Measurements from ENCODE around the gene TMEM248. TPM values are rescaled to one million over a fixed set of nuclear protein-coding genes. Genes with fewer than 3 reads are reported as not detected.
A peak's percentile ranks its signal among the peaks of the same experiment; 100 is the strongest.

TMEM248 gene
- 110 and 138 TPM in 2 replicates for total RNA-seq (2013; cell fraction: nucleolus; rRNA removed)
- 60.8 and 63.7 TPM in 2 replicates for total RNA-seq (2014; rRNA removed)
- total RNA-seq (2014; rRNA removed; fragmentation: Illumina TruSeq; extraction: Trizol), result 43.5 and 45.3 TPM in 2 replicates
- 70.0 and 74.3 TPM in 2 replicates for total RNA-seq (2021)
- polyA plus RNA-seq (2011; ENCODE audit: low read depth), result 23.8 TPM
- polyA plus RNA-seq (2011; rRNA removed), result 49.8 and 93.5 TPM in 2 replicates
- polyA plus RNA-seq (2011; cell fraction: cytosol; rRNA removed), result 136 and 180 TPM in 2 replicates
- polyA plus RNA-seq (2011; cell fraction: nucleus; rRNA removed), result 97.3 and 107 TPM in 2 replicates
- 39.5 and 41.8 TPM in 2 replicates for polyA plus RNA-seq (2012)
- polyA plus RNA-seq (2014; fragmentation: Illumina TruSeq; extraction: Trizol), result 39.0 and 81.5 TPM in 2 replicates
- 10 to 100 TPM in 1 of 2 experiments, 1 to 10 TPM in 1; 6.3 to 10.5 TPM for polyA plus RNA-seq (2014; fragmentation: Nextera tagmentation; extraction: Ambion mirVana)
- polyA plus RNA-seq (2014; rRNA removed), result 58.4 and 69.0 TPM in 2 replicates
- 10 to 100 TPM; 17.4 to 84.9 TPM for polyA plus RNA-seq (2016; fragmentation: Nextera tagmentation; extraction: Ambion mirVana)
- polyA minus RNA-seq (2011; rRNA and poly(A)+ RNA removed), result 157 TPM in 2 replicates
- polyA minus RNA-seq (2011; cell fraction: cytosol; rRNA and poly(A)+ RNA removed), result 40.6 and 52.5 TPM in 2 replicates
- 20.9 and 30.4 TPM in 2 replicates for polyA minus RNA-seq (2011; cell fraction: nucleus; rRNA and poly(A)+ RNA removed)
- percentile 87 among the genes with signal in this experiment for Bru-seq, nascent RNA
- BruChase-seq, experiment 1, labeled RNA remaining after a 6-hour chase, result percentile 95 among the genes with signal in this experiment
- percentile 92 among the genes with signal in this experiment for BruChase-seq, experiment 2, labeled RNA remaining after a 2-hour chase
- long read RNA-seq, experiment 1, full-length matches to known transcripts, result 20 of 28 reads
- long read RNA-seq, experiment 1, partial matches to known transcripts, result 3 of 28 reads
- long read RNA-seq, experiment 1, other reads (novel, unspliced or antisense), result 5 of 28 reads
- long read RNA-seq, experiment 2, partial matches to known transcripts, result 33 of 40 reads
- long read RNA-seq, experiment 2, other reads (novel, unspliced or antisense), result 7 of 40 reads

GRCh38 chr7:66920769-66921395, at the start of gene TMEM248:
TMEM248 (plus strand) TSS chr7:66921225; CDS start chr7:66941866, 20,641 bp downstream.
- peak within 1 kb of the TSS; percentile 99 for H2AFZ ChIP-seq (ENCODE audit: control insufficient read depth, low read depth, low read length)
- TSS peak; percentile 92 for BruUV-seq (replicated peaks)
- POLR2A ChIA-PET, result interaction anchor here (0.6 to 0.7 kb wide), 3 partner anchors 9 to 309 kb away, joined by 3 to 5 read pairs (median 3); partner anchors contain the start of gene SBDS
- peak within 1 kb of the TSS; percentile 96 for H3K4me2 ChIP-seq (ENCODE audit: control insufficient read depth, insufficient read depth)
- SMC1A ChIA-PET (ENCODE audit: uncharacterized antibody, unreplicated experiment), result interaction anchor here (0.7 to 1.2 kb wide), 4 partner anchors 22 to 180 kb away, joined by 3 to 5 read pairs (median 4); partner anchors contain the start of gene SBDS
- H4K20me1 ChIP-seq (ENCODE audit: control insufficient read depth, insufficient read depth), result no peaks in the 10 kb centered on the region
- RAD21 ChIA-PET (ENCODE audit: unreplicated experiment), result interaction anchor here (0.5 to 0.7 kb wide), 2 partner anchors 86 to 286 kb away, joined by 3 read pairs; no protein-coding TSS in a partner anchor
- H3K9me3 ChIP-seq (replicated peaks; ENCODE audit: control insufficient read depth, insufficient read depth, low read length), result no peaks in the 10 kb centered on the region
- peak; percentile 88 for ATAC-seq
- H3K4me1 ChIP-seq (ENCODE audit: control insufficient read depth, insufficient read depth, low read length), result peaks cover 11% of the 10 kb centered on the region
- peaks cover 46% of the 10 kb centered on the region for H3K79me2 ChIP-seq (ENCODE audit: control insufficient read depth, insufficient read depth, low read length)
- H3K27ac ChIP-seq (ENCODE audit: control insufficient read depth, insufficient read depth), result peak within 1 kb of the TSS; percentile 80
- in situ Hi-C loops (cut with MboI) (no loop called here), intact Hi-C loops (cut with micrococcal nuclease; ENCODE audit: unreplicated experiment) (loop anchor here (2.0 to 10.0 kb wide), 4 partner anchors 44 to 176 kb away; partner anchors contain the start of genes RABGEF1, SBDS and TYW1)
- DNase-seq (ENCODE audit: low read depth, low spot score), result peak; percentile 85
- under 1% methylated on average over 40 of the region's 67 CpGs for WGBS (ENCODE audit: insufficient coverage, insufficient replicate concordance, low lambda C conversion rate, missing lambda C conversion rate)
- FAIRE-seq, result peak; percentile 98
- peak within 1 kb of the TSS; percentile 86 for H3K9ac ChIP-seq (ENCODE audit: control insufficient read depth, insufficient read depth, low read length)
- CTCF ChIA-PET, result no interaction called here
- H3K36me3 ChIP-seq (ENCODE audit: control insufficient read depth in 2 of 2, insufficient read depth in 2 of 2, low read length in 1 of 2), result peaks cover 0 to 8% of the 10 kb centered on the region in 2 experiments; a peak in 1 of 4 replicates
- H3K4me3 ChIP-seq, result peak within 1 kb of the TSS; percentile 84
- no peaks in the 10 kb centered on the region for H3K27me3 ChIP-seq (replicated peaks in 1 of 2; ENCODE audit: control insufficient read depth in 2 of 2, insufficient read depth in 2 of 2, low read length in 1 of 2)
- peak; percentile 56 for TF ChIP-seq KLF5 (IDR thresholded peaks at IDR 0.05; ENCODE audit: partially characterized antibody)
- 0 out of 2 replicates have a peak, but pooled peaks have one; percentile 11 for TF ChIP-seq TCF3 (IDR thresholded peaks at IDR 0.05; ENCODE audit: borderline replicate concordance, insufficient read depth, low read depth, low read length)
- no peak for TF ChIP-seq ZNF274 (IDR thresholded peaks at IDR 0.05; ENCODE audit: insufficient read depth, insufficient read length)
- no peak for TF ChIP-seq LARP7 (IDR thresholded peaks at IDR 0.05)
- peak; percentile 56; the same call in 1 of the 2 replicates for TF ChIP-seq IRF4 (IDR thresholded peaks at IDR 0.05; ENCODE audit: low read depth, low read length)
- TF ChIP-seq CEBPZ (IDR thresholded peaks at IDR 0.05; ENCODE audit: low read depth, low read length), result no peak
- no peak for TF ChIP-seq SMC3 (IDR thresholded peaks at IDR 0.05; ENCODE audit: borderline replicate concordance, low read length)
- no peak for TF ChIP-seq PBX3 (IDR thresholded peaks at IDR 0.05; ENCODE audit: insufficient replicate concordance, low read depth, low read length)
- no peak for TF ChIP-seq CHD1 (IDR thresholded peaks at IDR 0.05; ENCODE audit: low read depth, low read length)
- TF ChIP-seq ZSCAN29 (IDR thresholded peaks at IDR 0.05), result no peak
- no peak for TF ChIP-seq WRNIP1 (IDR thresholded peaks at IDR 0.05; ENCODE audit: borderline replicate concordance, low read depth, low read length)
- peak; percentile 57 to 61; a peak in 2 of 4 replicates for TF ChIP-seq SRF (IDR thresholded peaks at IDR 0.05; ENCODE audit: low read depth in 2 of 2, low read length in 2 of 2)

Measured in GM12878 (cell line).